ENCODE measurements around the gene SLC39A11.
"Not testable (repeated sequence)": the region's sequence is repeated elsewhere in the genome, so short reads cannot be mapped to it uniquely, and the experiment has no call there.

Gene SLC39A11

GRCh38 chr17:72720494-72720825 is 372.0 kb downstream of the SLC39A11 start:
- no peak for DNase-seq (ENCODE audit: low read depth)
- no peak overlapping the region for H3K4me3 ChIP-seq (ENCODE audit: low read depth, low read length)

- no peak for DNase-seq (ENCODE audit: low read depth)
- H3K4me3 ChIP-seq (ENCODE audit: low read depth, low read length), result no peak overlapping the region
Measured at GRCh38 chr17:72719578-72720493, 372.7 kb downstream of the SLC39A11 start.

- no peak for DNase-seq (ENCODE audit: low read depth)
- no peak overlapping the region for H3K4me3 ChIP-seq (ENCODE audit: low read depth, low read length)
Measured at GRCh38 chr17:72719206-72719577, 373.3 kb downstream of the SLC39A11 start.

DNA sequence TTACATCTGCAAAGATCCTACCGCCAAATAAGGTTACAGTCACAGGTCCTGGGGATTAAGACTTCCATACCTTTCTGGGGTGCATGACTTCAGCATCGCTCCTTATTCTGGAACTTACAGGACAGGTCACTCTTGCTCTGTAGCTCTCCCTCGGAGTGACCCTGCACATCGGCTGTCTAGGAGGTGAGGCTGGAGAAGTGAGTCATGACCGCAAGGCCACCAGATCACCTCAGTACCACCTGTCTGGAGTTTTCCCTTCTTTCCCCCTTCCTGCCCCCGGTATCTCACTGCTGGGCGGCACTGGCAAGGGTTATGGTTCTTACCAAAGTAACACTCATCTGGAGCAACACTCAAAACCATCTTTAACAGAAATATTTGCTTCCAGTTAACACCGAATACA is 374.8 kb downstream of the SLC39A11 start:
- no peak overlapping the region for H3K4me3 ChIP-seq (ENCODE audit: low read depth, low read length)
- DNase-seq (ENCODE audit: low read depth), result no peak

- no peak for DNase-seq (ENCODE audit: low read depth)
- H3K4me3 ChIP-seq (ENCODE audit: low read depth, low read length), result no peak overlapping the region
Measured at GRCh38 chr17:72717276-72717675, 375.2 kb downstream of the SLC39A11 start.

GRCh38 chr17:72715906-72716572 is 376.4 kb downstream of the SLC39A11 start:
- peak; percentile 92 for DNase-seq (ENCODE audit: low read depth)
- H3K4me3 ChIP-seq (ENCODE audit: low read depth, low read length), result no peak overlapping the region

DNA sequence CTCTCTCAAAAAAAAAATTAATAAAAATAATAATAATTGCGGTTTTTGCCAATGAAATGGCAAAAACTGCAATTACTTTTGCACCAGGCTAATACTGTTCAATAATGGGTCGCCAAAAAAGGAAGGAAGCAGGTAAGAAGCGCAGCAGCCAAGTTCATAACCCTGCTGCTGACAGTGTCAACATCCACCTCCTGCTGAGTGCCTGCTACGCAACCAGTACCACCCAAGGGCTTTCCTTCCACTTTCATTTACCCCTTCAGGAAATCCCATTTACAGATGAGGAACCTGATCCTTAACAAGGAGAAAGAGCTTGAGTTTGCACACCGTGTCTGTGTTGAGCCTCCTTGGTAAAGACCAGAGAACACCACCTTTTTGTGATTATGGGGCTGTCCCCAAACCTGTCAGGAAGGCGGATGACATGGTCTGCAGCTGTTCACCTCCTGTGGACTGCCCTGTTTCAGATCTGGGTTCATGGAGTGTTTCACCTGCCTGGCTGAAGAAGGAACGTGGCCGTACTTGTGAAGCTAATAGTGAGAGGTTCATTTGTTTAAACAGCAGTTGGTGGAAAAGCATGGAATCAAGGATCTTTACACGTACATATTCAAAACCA is 378.0 kb downstream of the SLC39A11 start:
- no peak overlapping the region for H3K4me3 ChIP-seq (ENCODE audit: low read depth, low read length)
- no peak for DNase-seq (ENCODE audit: low read depth)

DNA sequence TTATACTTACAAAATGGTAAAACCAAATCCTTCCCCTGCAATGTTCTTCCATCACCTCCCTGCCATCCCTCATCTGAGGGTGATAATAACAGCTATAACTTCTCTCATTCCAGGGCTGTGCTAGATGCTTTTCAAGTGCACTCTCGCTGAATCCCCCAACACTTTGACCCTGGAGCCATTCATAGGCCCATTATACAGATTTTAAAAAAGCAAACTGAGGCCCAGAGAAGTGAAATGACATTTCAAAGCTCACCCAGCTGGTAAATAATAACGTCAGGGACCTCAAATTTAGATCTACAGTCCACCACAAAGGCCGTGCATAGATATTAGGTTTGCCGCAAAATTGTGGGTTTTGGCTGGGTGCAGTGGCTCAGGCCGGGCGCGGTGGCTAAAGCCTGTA is 378.8 kb downstream of the SLC39A11 start:
- no peak for DNase-seq (ENCODE audit: low read depth)
- H3K4me3 ChIP-seq (ENCODE audit: low read depth, low read length), result no peak overlapping the region

- no peak overlapping the region for H3K4me3 ChIP-seq (ENCODE audit: low read depth, low read length)
- no peak for DNase-seq (ENCODE audit: low read depth)
Measured at GRCh38 chr17:72711521-72712310, 380.8 kb downstream of the SLC39A11 start.

DNA sequence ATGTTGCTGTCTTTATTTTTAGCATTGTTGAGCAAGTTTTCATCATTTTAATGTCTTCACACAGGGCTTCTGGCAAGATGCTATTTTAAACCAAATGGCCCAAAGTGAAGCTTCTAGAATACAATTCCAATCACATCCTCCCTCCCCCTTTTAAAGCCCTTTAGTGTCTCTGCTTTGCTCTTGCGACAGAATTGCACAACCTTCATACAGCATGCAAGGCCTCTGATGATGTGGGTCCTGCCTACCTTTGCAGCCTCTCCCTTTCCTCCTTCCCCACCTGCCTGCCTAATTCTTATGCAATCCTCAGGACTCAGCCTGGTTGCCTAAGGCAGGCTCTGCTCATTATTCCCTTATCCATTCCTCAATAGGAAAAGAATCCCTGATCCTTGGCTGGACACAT is 381.7 kb downstream of the SLC39A11 start:
- no peak overlapping the region for H3K4me3 ChIP-seq (ENCODE audit: low read depth, low read length)
- no peak for DNase-seq (ENCODE audit: low read depth)

- H3K4me3 ChIP-seq (ENCODE audit: low read depth, low read length), result no peak overlapping the region
- DNase-seq (ENCODE audit: low read depth), result no peak
Measured at GRCh38 chr17:72710202-72710601, 382.3 kb downstream of the SLC39A11 start.

GRCh38 chr17:72708682-72709081 is 383.8 kb downstream of the SLC39A11 start:
- not testable (repeated sequence) for H3K4me3 ChIP-seq (ENCODE audit: low read depth, low read length)

DNA sequence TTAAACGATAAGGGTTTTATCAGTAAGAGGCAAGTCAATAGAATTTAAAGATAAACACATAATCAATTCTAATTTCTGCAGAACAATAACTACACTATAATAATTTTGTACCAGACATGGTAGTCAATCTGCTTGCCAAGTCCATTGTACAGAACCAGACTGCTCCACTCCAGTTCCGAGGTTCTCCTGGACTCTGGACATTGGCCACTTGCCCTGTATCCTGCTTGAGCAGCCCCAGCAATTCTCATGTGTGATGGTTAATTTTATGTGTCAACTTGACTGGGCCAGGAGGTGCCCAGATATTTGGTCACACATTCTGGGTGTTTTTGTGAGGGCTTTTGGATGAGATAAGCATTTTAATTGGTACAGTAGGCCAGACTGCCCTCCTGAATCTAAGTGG is 384.6 kb downstream of the SLC39A11 start:
- H3K4me3 ChIP-seq (ENCODE audit: low read depth, low read length), result no peak overlapping the region
- DNase-seq (ENCODE audit: low read depth), result no peak

More at GRCh38 chr17:72708682-72709081, 383.8 kb downstream of the SLC39A11 start:
- DNase-seq (ENCODE audit: low read depth), result not testable (repeated sequence)

DNA sequence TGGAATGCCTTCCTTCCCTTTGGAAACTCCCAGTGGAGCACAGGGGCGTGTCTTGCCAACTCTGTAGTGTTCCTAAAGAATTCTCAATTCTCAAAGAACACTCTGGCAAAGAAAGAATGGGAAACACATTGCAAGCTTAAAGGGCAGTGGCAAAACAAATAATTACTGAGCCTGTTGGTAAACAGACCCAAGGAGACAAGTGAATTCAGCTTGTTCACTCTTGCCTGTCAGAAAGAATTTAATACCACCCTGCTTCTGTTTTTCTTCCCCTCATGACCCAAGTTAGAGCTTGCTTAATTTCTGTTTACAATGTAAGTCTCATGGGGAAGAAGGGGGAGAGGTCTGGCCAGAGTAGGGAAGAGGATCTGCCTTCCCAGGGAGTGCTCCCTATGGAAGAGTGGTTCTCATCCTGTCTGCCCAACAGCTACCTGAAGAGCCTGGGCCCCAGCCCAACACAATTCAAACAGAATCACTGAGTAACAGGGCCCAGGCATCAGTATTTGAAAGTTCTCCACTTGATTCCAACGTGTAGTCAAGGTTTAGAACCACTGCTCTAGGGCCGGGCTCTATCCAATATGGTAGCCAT is 386.0 kb downstream of the SLC39A11 start:
- H3K4me3 ChIP-seq (ENCODE audit: low read depth, low read length), result no peak overlapping the region
- DNase-seq (ENCODE audit: low read depth), result no peak

DNA sequence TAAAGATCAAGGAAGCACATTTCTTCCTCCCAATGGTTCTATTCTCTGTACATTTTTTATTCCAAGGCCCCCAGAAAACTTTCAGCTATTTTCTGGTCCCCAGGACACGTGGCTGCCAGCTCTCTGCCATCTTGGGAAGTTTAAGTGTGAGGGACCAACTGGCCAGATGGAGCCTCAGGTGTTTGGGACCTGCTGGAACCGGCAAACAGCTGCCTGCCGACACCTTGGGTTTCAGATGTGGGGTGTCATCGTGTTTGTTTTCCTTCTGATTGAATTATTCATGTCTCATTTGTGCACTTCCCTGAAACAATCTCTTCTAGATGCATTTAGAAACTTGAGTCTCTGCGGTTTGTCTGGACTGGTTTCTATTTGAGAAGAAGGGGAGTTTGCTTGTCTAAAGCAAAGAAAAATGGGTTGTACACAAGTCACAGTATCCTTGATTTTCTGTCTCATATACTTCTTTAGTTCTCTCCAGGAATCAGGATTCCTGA is 386.5 kb downstream of the SLC39A11 start:
- DNase-seq (ENCODE audit: low read depth), result no peak
- H3K4me3 ChIP-seq (ENCODE audit: low read depth, low read length), result no peak overlapping the region

GRCh38 chr17:72702998-72703397 is 389.5 kb downstream of the SLC39A11 start:
- H3K4me3 ChIP-seq (ENCODE audit: low read depth, low read length), result no peak overlapping the region
- no peak for DNase-seq (ENCODE audit: low read depth)

DNA sequence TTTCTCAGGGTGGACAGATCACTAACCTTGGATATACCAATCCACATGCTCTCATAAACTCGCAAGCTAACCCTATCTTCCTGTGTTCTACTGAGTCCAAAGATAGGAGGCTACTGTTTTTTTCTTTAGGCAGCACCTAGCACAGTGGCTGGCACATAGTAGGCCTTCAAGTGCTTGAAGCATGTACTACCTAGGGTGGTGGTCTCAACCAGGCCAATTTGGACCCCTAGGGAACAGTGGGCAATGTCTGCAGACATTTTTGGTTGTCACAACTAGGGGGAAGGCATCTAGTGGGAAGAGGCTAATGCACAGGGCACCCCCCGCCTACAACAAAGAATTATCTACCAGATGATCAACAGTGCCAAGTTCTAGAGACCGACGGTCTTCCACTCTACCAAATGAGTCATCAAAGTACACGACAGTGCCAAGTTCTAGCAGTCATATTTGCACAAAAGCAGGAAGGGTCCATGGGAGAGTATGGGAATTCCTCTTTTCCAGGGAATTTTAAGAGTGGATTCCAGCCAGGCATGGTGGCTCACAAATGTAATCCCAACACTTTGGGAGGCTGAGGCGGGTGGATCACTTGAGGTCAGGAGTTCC is 390.3 kb downstream of the SLC39A11 start:
- no peak for DNase-seq (ENCODE audit: low read depth)
- no peak overlapping the region for H3K4me3 ChIP-seq (ENCODE audit: low read depth, low read length)

DNA sequence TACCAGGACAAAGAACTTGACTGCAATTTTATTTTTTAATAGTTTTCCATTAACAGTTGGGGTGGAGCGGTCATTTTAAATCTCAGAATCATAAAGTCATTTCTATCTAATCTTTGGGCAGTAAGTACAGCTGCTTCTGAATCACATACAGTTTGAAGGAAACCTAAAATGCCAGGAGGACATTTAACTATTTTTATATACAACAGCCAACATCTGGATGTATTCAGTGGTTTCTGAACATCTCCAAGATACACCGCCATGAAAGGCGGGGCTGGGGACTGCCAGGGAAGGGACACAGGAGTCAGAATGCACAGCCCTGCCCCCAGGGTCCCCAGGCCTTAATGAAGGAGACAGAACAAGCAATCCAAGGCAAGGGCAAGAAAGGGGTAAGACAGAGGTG is 392.3 kb downstream of the SLC39A11 start:
- no peak for DNase-seq (ENCODE audit: low read depth)
- no peak overlapping the region for H3K4me3 ChIP-seq (ENCODE audit: low read depth, low read length)

DNA sequence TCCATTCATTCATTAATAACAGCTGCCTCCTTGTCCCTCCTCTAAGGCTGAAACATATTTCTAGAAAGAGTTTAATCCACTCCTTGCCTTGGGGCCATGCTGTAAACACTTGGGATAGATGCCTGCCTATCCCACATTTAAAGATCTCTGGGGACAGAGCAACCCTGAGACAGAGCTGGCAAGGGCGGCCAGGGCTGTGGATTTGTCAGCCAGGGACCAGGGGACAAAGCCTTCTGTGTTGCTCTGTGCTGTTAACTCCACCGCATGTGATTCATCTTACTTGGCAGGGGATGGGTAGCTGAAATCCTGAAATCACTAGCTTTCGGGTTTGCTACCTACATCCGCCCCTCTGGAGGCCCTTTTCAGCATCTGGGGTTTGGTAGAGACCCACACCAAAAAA is 392.9 kb downstream of the SLC39A11 start:
- DNase-seq (ENCODE audit: low read depth), result no peak
- H3K4me3 ChIP-seq (ENCODE audit: low read depth, low read length), result no peak overlapping the region
